T-helper 17 cell (primary cell): ENCODE results near the gene KNDC1. TPM values are rescaled to one million over a fixed set of nuclear protein-coding genes. Genes with fewer than 3 reads are reported as not detected.

ENCODE experiments used
- ATAC-seq: fragments of 150-1000 bp; cut with Tn5 transposase; 2 replicates; pipeline ENCODE4 v1.10.0; 2021; ENCODE audit warnings: mild to moderate bottlenecking, moderate library complexity
- DNase-seq, 3 donors: peaks; one replicate each; pipeline versions ENCODE4 v3.0.0 to v3.0.0-alpha.2; 2020 to 2021
- H3K9me3 ChIP-seq: one replicate; pipeline ENCODE4 v1.7.0; 2013; ENCODE audit warnings: low read length, mild to moderate bottlenecking; ENCODE audit not compliant: control insufficient read depth, poor library complexity, severe bottlenecking
- H3K27ac Mint-ChIP-seq: one replicate; pipeline ENCODE4 v1.8.0; 2022; ENCODE audit warnings: mild to moderate bottlenecking, moderate library complexity, mixed read lengths
- H3K27me3 Mint-ChIP-seq: one replicate; pipeline ENCODE4 v1.8.0; 2022; ENCODE audit warnings: mixed read lengths
- H3K36me3 Mint-ChIP-seq: one replicate; pipeline ENCODE4 v1.8.0; 2022; ENCODE audit warnings: low read depth, mixed read lengths
- H3K4me1 Mint-ChIP-seq: one replicate; pipeline ENCODE4 v1.8.0; 2022; ENCODE audit warnings: mild to moderate bottlenecking, mixed read lengths
- H3K4me3 Mint-ChIP-seq: one replicate; pipeline ENCODE4 v1.8.0; 2022; ENCODE audit warnings: mild to moderate bottlenecking, moderate library complexity, mixed read lengths
- total RNA-seq, 4 donors: library from RNA in 2 of 4; stranded (reverse) in 2 of 4; gene quantifications; one replicate each; pipeline ENCODE4 v1.2.3 and lab custom pipeline; 2022 to 2026

Gene KNDC1
- total RNA-seq, 2 donors from 2014 or later, result 0.42 to 1.1 TPM

- DNase-seq, result no peak
- Mint-ChIP-seq H3K36me3 (no peaks in the 10 kb centered on the region), H3K27me3 (peaks cover 5% of the 10 kb centered on the region), H3K4me3 (no peak overlapping the region), H3K4me1 (no peaks in the 10 kb centered on the region), H3K27ac (no peak overlapping the region)
- no peak for ATAC-seq
- H3K9me3 ChIP-seq, result no peaks in the 10 kb centered on the region
These were observed 25.4 kb downstream of the KNDC1 start for GRCh38 chr10:133185421-133185820.

- no peaks in the 10 kb centered on the region for H3K36me3 Mint-ChIP-seq
- H3K4me1 Mint-ChIP-seq, result no peaks in the 10 kb centered on the region
- DNase-seq (no peak), ATAC-seq (no peak)
- peaks cover 5% of the 10 kb centered on the region for H3K27me3 Mint-ChIP-seq
- H3K9me3 ChIP-seq, result no peaks in the 10 kb centered on the region
- H3K4me3 Mint-ChIP-seq, result no peak overlapping the region
- no peak overlapping the region for H3K27ac Mint-ChIP-seq
These were observed 25.9 kb downstream of the KNDC1 start for GRCh38 chr10:133185916-133186315.

GRCh38 chr10:133186416-133187090 is 26.5 kb downstream of the KNDC1 start:
- Mint-ChIP-seq H3K27me3 (peaks cover 4% of the 10 kb centered on the region), H3K27ac (no peak overlapping the region), H3K4me1 (no peaks in the 10 kb centered on the region), H3K36me3 (no peaks in the 10 kb centered on the region), H3K4me3 (no peak overlapping the region)
- DNase-seq (no peak), ATAC-seq (no peak)
- H3K9me3 ChIP-seq, result no peaks in the 10 kb centered on the region

- H3K4me1 Mint-ChIP-seq, result no peaks in the 10 kb centered on the region
- no peak overlapping the region for H3K27ac Mint-ChIP-seq
- H3K4me3 Mint-ChIP-seq, result no peak overlapping the region
- no peaks in the 10 kb centered on the region for H3K27me3 Mint-ChIP-seq
- H3K36me3 Mint-ChIP-seq, result no peaks in the 10 kb centered on the region
- ATAC-seq, result no peak
- H3K9me3 ChIP-seq, result no peaks in the 10 kb centered on the region
- DNase-seq, result no peak
These were observed 27.3 kb downstream of the KNDC1 start for GRCh38 chr10:133187091-133187905.

- no peak overlapping the region for H3K4me3 Mint-ChIP-seq
- H3K27me3 Mint-ChIP-seq, result no peaks in the 10 kb centered on the region
- no peak for ATAC-seq
- H3K9me3 ChIP-seq, result no peaks in the 10 kb centered on the region
- H3K36me3 Mint-ChIP-seq, result no peaks in the 10 kb centered on the region
- no peak for DNase-seq
- no peaks in the 10 kb centered on the region for H3K4me1 Mint-ChIP-seq
- H3K27ac Mint-ChIP-seq, result no peak overlapping the region
These were observed 28.1 kb downstream of the KNDC1 start for GRCh38 chr10:133187906-133188681.

GRCh38 chr10:133189256-133189655 is 29.2 kb downstream of the KNDC1 start:
- Mint-ChIP-seq H3K4me3 (no peak overlapping the region), H3K27me3 (no peaks in the 10 kb centered on the region), H3K27ac (no peak overlapping the region), H3K4me1 (no peaks in the 10 kb centered on the region), H3K36me3 (no peaks in the 10 kb centered on the region)
- no peaks in the 10 kb centered on the region for H3K9me3 ChIP-seq
- DNase-seq (no peak), ATAC-seq (no peak)

GRCh38 chr10:133189726-133190125 is 29.7 kb downstream of the KNDC1 start:
- H3K4me1 Mint-ChIP-seq, result no peaks in the 10 kb centered on the region
- no peak for DNase-seq
- no peak for ATAC-seq
- H3K4me3 Mint-ChIP-seq, result no peak overlapping the region
- no peaks in the 10 kb centered on the region for H3K9me3 ChIP-seq
- no peak overlapping the region for H3K27ac Mint-ChIP-seq
- H3K36me3 Mint-ChIP-seq, result no peaks in the 10 kb centered on the region
- H3K27me3 Mint-ChIP-seq, result no peaks in the 10 kb centered on the region

- no peak overlapping the region for H3K4me3 Mint-ChIP-seq
- no peak overlapping the region for H3K27ac Mint-ChIP-seq
- no peaks in the 10 kb centered on the region for H3K4me1 Mint-ChIP-seq
- DNase-seq, result no peak
- no peaks in the 10 kb centered on the region for H3K27me3 Mint-ChIP-seq
- no peak for ATAC-seq
- no peaks in the 10 kb centered on the region for H3K36me3 Mint-ChIP-seq
- H3K9me3 ChIP-seq, result no peaks in the 10 kb centered on the region
These were observed 30.2 kb downstream of the KNDC1 start for GRCh38 chr10:133190225-133190624.

- no peak for DNase-seq
- no peak for ATAC-seq
- H3K4me3 Mint-ChIP-seq, result no peak overlapping the region
- no peak overlapping the region for H3K27ac Mint-ChIP-seq
- H3K9me3 ChIP-seq, result no peaks in the 10 kb centered on the region
- H3K36me3 Mint-ChIP-seq, result no peaks in the 10 kb centered on the region
- no peaks in the 10 kb centered on the region for H3K27me3 Mint-ChIP-seq
- H3K4me1 Mint-ChIP-seq, result peaks cover 2% of the 10 kb centered on the region
These were observed 31.6 kb downstream of the KNDC1 start for GRCh38 chr10:133191651-133192050.

- no peak for DNase-seq
- Mint-ChIP-seq H3K36me3 (no peaks in the 10 kb centered on the region), H3K4me3 (no peak overlapping the region), H3K4me1 (peaks cover 2% of the 10 kb centered on the region), H3K27me3 (no peaks in the 10 kb centered on the region), H3K27ac (no peak overlapping the region)
- no peak for ATAC-seq
- H3K9me3 ChIP-seq, result no peaks in the 10 kb centered on the region
These were observed 34.1 kb downstream of the KNDC1 start for GRCh38 chr10:133194151-133194550.

GRCh38 chr10:133195096-133195495 is 35.1 kb downstream of the KNDC1 start:
- H3K9me3 ChIP-seq, result no peaks in the 10 kb centered on the region
- Mint-ChIP-seq H3K4me1 (peaks cover 2% of the 10 kb centered on the region), H3K36me3 (no peaks in the 10 kb centered on the region), H3K4me3 (no peak overlapping the region), H3K27ac (no peak overlapping the region), H3K27me3 (no peaks in the 10 kb centered on the region)
- ATAC-seq, result no peak
- no peak for DNase-seq

- H3K9me3 ChIP-seq, result no peaks in the 10 kb centered on the region
- Mint-ChIP-seq H3K4me3 (no peak overlapping the region), H3K36me3 (no peaks in the 10 kb centered on the region), H3K27me3 (no peaks in the 10 kb centered on the region), H3K27ac (no peak overlapping the region), H3K4me1 (peaks cover 2% of the 10 kb centered on the region)
- DNase-seq, result no peak
- no peak for ATAC-seq
These were observed 35.6 kb downstream of the KNDC1 start for GRCh38 chr10:133195611-133196010.

GRCh38 chr10:133196221-133196915 is 36.3 kb downstream of the KNDC1 start:
- Mint-ChIP-seq H3K4me3 (no peak overlapping the region), H3K36me3 (no peaks in the 10 kb centered on the region), H3K4me1 (peaks cover 2% of the 10 kb centered on the region), H3K27ac (no peak overlapping the region), H3K27me3 (peaks cover 4% of the 10 kb centered on the region)
- DNase-seq (no peak), ATAC-seq (no peak)
- H3K9me3 ChIP-seq, result no peaks in the 10 kb centered on the region
